ENCODE results near the gene MYRIP.

MYRIP gene

GRCh38 chr3:40102182-40102581, 292.8 kb downstream of the MYRIP start:
- H3K9me3 Mint-ChIP-seq = peaks cover 0 to 8% of the 10 kb centered on the region in 2 donors
- ATAC-seq (replicated peaks) (no peak), DNase-seq (no peak)
- no peak overlapping the region for H3K4me3 Mint-ChIP-seq
- H3K27me3 Mint-ChIP-seq = peaks cover 2 to 7% of the 10 kb centered on the region in 2 donors
- no peak overlapping the region for H3K27ac Mint-ChIP-seq
- H3K36me3 Mint-ChIP-seq (ENCODE audit: insufficient read depth) = no peaks in the 10 kb centered on the region
- no peaks in the 10 kb centered on the region for H3K4me1 Mint-ChIP-seq (ENCODE audit: low read depth in 2 of 2)

- peaks cover 3 to 8% of the 10 kb centered on the region in 2 donors for H3K9me3 Mint-ChIP-seq
- no peak overlapping the region for H3K4me3 Mint-ChIP-seq
- peaks cover 7 to 13% of the 10 kb centered on the region in 2 donors for H3K27me3 Mint-ChIP-seq
- H3K27ac Mint-ChIP-seq = no peak overlapping the region
- H3K36me3 Mint-ChIP-seq (ENCODE audit: insufficient read depth) = no peaks in the 10 kb centered on the region
- DNase-seq (no peak), ATAC-seq (replicated peaks) (no peak)
- H3K4me1 Mint-ChIP-seq (ENCODE audit: low read depth in 2 of 2) = no peaks in the 10 kb centered on the region
Measured at GRCh38 chr3:40103829-40104228, 294.4 kb downstream of the MYRIP start.

GRCh38 chr3:40104441-40104840, 295.0 kb downstream of the MYRIP start:
- ATAC-seq (replicated peaks) (no peak), DNase-seq (no peak)
- H3K9me3 Mint-ChIP-seq = peaks cover 3 to 8% of the 10 kb centered on the region in 2 donors
- no peak overlapping the region for H3K4me3 Mint-ChIP-seq
- no peak overlapping the region for H3K27ac Mint-ChIP-seq
- peaks cover 7 to 13% of the 10 kb centered on the region in 2 donors for H3K27me3 Mint-ChIP-seq
- H3K4me1 Mint-ChIP-seq (ENCODE audit: low read depth in 2 of 2) = no peaks in the 10 kb centered on the region
- H3K36me3 Mint-ChIP-seq (ENCODE audit: insufficient read depth) = no peaks in the 10 kb centered on the region

- H3K9me3 Mint-ChIP-seq = peaks cover 0 to 3% of the 10 kb centered on the region in 2 donors
- H3K36me3 Mint-ChIP-seq (ENCODE audit: insufficient read depth) = no peaks in the 10 kb centered on the region
- H3K4me1 Mint-ChIP-seq (ENCODE audit: low read depth in 2 of 2) = no peaks in the 10 kb centered on the region
- no peak overlapping the region for H3K27ac Mint-ChIP-seq
- no peak overlapping the region for H3K4me3 Mint-ChIP-seq
- ATAC-seq (replicated peaks) (no peak), DNase-seq (no peak)
- peaks cover 7 to 13% of the 10 kb centered on the region in 2 donors for H3K27me3 Mint-ChIP-seq
Measured at GRCh38 chr3:40108643-40109042, 299.2 kb downstream of the MYRIP start.

- Mint-ChIP-seq H3K4me1 (ENCODE audit: low read depth in 2 of 2) (no peaks in the 10 kb centered on the region), H3K27me3 (peaks cover 8 to 13% of the 10 kb centered on the region in 2 donors), H3K36me3 (ENCODE audit: insufficient read depth) (no peaks in the 10 kb centered on the region), H3K27ac (no peak overlapping the region), H3K9me3 (peaks cover 0 to 3% of the 10 kb centered on the region in 2 donors), H3K4me3 (no peak overlapping the region)
- no peak for DNase-seq
- no peak for ATAC-seq (replicated peaks)
Measured at GRCh38 chr3:40109641-40110490, 300.5 kb downstream of the MYRIP start.

DNA sequence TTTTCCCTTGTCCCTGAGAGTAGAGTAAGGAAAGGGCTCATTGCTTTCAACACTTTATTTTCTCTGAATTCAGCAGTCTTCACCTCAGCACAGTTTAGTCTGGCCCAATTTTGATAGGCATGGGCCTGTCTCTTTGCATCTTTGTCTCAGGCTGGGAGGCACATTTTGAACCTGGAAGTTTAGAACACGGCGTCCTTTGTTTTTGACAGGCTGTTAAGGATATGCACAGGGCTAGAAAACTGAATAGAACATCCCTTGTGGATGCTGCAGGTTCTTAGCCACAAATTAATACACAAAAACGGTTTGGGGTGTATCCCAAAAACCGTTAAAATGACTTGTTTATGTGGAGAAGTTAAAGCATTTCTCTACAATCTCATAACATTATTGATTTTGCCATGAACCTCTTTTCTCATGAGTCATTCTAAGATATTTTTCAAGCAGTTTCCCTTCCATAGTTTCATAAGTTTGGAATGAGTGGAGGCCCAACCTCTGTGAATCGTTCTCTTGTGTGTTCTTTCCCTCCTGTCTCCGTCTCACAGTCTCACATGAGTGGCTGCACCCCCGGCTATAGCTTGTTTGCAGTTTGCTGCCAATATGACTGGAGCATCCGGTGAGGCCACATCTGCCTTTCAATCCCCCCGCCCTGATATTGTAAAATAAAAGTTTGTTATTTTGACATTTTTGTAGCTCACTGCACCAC, 307.2 kb downstream of the MYRIP start:
- Mint-ChIP-seq H3K27ac (no peak overlapping the region), H3K4me3 (no peak overlapping the region), H3K9me3 (no peaks in the 10 kb centered on the region), H3K36me3 (ENCODE audit: insufficient read depth) (no peaks in the 10 kb centered on the region), H3K4me1 (ENCODE audit: low read depth in 2 of 2) (no peaks in the 10 kb centered on the region), H3K27me3 (peaks cover 16 to 29% of the 10 kb centered on the region in 2 donors)
- no peak for DNase-seq
- no peak for ATAC-seq (replicated peaks)

GRCh38 chr3:40118091-40118490, 308.7 kb downstream of the MYRIP start:
- no peak for ATAC-seq (replicated peaks)
- Mint-ChIP-seq H3K36me3 (ENCODE audit: insufficient read depth) (no peaks in the 10 kb centered on the region), H3K27ac (no peak overlapping the region), H3K4me1 (ENCODE audit: low read depth in 2 of 2) (no peaks in the 10 kb centered on the region), H3K4me3 (no peak overlapping the region), H3K27me3 (peaks cover 16 to 29% of the 10 kb centered on the region in 2 donors), H3K9me3 (no peaks in the 10 kb centered on the region)
- no peak for DNase-seq

DNA sequence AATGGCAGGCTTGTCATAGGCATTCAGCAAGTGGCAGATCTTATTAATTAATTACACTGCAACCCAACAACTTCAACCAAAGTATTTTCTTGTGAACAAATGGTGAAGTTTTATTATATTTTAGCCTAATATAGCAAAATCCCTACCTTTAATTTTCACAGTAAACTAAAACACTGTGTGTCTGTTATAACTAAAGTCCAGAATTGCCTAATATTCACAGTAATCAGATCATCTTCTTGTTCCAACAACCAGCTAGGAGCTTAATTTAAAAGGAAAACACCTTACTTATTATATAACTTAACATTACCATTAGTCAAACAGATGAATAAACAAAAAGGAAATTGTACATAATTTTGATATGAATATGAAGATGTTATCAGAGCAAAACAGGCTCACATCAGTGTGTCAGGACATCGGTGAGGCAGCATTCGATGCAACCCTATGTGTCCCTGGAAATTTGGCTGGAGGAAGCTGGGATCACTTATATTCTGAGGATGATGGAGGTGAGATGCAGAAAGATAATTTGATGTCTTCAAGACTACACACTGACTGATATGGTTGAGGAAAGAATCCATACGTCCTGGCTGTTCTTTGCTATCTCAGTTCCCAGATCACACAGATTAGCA, 310.8 kb downstream of the MYRIP start:
- Mint-ChIP-seq H3K9me3 (no peaks in the 10 kb centered on the region), H3K27ac (no peak overlapping the region), H3K4me3 (no peak overlapping the region), H3K27me3 (peaks cover 16 to 37% of the 10 kb centered on the region in 2 donors), H3K36me3 (ENCODE audit: insufficient read depth) (no peaks in the 10 kb centered on the region), H3K4me1 (ENCODE audit: low read depth in 2 of 2) (no peaks in the 10 kb centered on the region)
- no peak for ATAC-seq (replicated peaks)
- no peak for DNase-seq

GRCh38 chr3:40120806-40121205, 311.4 kb downstream of the MYRIP start:
- Mint-ChIP-seq H3K36me3 (ENCODE audit: insufficient read depth) (no peaks in the 10 kb centered on the region), H3K27ac (no peak overlapping the region), H3K4me1 (ENCODE audit: low read depth in 2 of 2) (no peaks in the 10 kb centered on the region), H3K4me3 (no peak overlapping the region), H3K27me3 (peaks cover 20 to 31% of the 10 kb centered on the region in 2 donors), H3K9me3 (no peaks in the 10 kb centered on the region)
- ATAC-seq (replicated peaks) = no peak
- DNase-seq = no peak

- H3K4me3 Mint-ChIP-seq = no peak overlapping the region
- no peak for ATAC-seq (replicated peaks)
Measured at GRCh38 chr3:40124918-40125317, 315.5 kb downstream of the MYRIP start.

DNA sequence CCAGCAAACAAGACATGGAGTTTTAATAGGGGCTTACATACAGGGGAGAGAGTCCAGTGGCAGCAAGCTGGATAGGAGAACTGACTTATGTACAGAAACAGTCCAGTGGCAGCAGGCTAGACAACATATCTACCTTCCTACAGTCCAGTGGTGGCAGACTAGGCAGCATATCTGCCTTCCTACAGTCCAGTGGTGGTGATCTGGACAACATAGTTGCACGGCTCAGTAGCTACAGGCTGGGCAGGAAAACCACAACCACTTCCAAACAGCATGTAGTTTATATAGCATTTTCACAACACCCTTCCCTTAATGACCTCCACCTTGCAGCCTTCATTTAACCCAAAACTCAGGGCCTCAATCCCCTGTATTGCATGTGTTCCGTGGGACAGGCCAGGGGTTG, 318.8 kb downstream of the MYRIP start:
- peaks cover 20 to 25% of the 10 kb centered on the region in 2 donors for H3K27me3 Mint-ChIP-seq
- no peaks in the 10 kb centered on the region for H3K36me3 Mint-ChIP-seq (ENCODE audit: insufficient read depth)
- no peaks in the 10 kb centered on the region for H3K9me3 Mint-ChIP-seq
- H3K4me3 Mint-ChIP-seq = no peak overlapping the region
- no peak for DNase-seq
- H3K27ac Mint-ChIP-seq = no peak overlapping the region
- no peak for ATAC-seq (replicated peaks)
- H3K4me1 Mint-ChIP-seq (ENCODE audit: low read depth in 2 of 2) = no peaks in the 10 kb centered on the region

More at GRCh38 chr3:40124918-40125317, 315.5 kb downstream of the MYRIP start:
- Mint-ChIP-seq H3K27ac (no peak overlapping the region), H3K36me3 (ENCODE audit: insufficient read depth) (no peaks in the 10 kb centered on the region), H3K27me3 (peaks cover 11 to 13% of the 10 kb centered on the region in 2 donors), H3K9me3 (no peaks in the 10 kb centered on the region), H3K4me1 (ENCODE audit: low read depth in 2 of 2) (no peaks in the 10 kb centered on the region)
- DNase-seq = no peak

DNA sequence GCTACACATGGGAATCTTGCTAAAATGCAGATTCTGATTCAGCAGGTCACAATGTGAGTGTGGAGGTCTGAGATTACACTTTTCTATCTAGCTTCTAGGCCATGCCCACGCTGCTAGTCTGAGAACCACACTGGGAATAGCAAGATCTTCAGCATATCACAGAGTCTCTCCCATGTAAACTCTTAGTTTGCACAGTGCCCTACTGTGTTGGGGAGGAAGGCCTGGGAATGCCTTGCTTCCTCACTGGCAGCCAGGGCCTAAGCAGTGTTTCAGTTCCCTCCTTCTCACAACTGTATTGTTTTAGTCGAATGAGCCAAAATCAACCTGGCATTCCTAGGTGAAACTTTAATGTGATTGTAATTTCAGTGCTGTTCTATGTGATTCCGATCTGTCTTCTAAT, 320.1 kb downstream of the MYRIP start:
- Mint-ChIP-seq H3K36me3 (ENCODE audit: insufficient read depth) (no peaks in the 10 kb centered on the region), H3K4me3 (no peak overlapping the region), H3K9me3 (no peaks in the 10 kb centered on the region), H3K27ac (no peak overlapping the region), H3K27me3 (peaks cover 15 to 31% of the 10 kb centered on the region in 2 donors), H3K4me1 (ENCODE audit: low read depth in 2 of 2) (no peaks in the 10 kb centered on the region)
- DNase-seq = no peak
- no peak for ATAC-seq (replicated peaks)

DNA sequence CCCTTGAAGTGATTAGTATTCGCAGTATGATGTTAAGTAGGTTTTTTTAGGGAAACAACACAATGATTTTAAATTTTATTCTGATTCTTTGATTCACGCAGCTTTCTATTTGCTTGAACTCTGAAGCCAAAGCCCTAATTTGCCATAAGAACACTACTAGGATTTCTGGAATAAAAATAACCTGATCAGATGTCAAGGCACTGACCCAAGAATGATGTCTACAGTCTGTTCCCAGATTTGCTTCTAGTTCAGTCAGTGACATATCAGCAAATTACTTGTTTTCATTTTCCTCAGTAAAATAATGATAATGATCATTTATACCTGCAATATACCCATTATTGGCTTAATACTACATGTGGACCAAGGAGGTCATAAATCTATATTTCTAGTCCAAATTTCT, 320.6 kb downstream of the MYRIP start:
- H3K9me3 Mint-ChIP-seq = no peaks in the 10 kb centered on the region
- no peaks in the 10 kb centered on the region for H3K36me3 Mint-ChIP-seq (ENCODE audit: insufficient read depth)
- DNase-seq (no peak), ATAC-seq (replicated peaks) (no peak)
- H3K4me3 Mint-ChIP-seq = no peak overlapping the region
- H3K4me1 Mint-ChIP-seq (ENCODE audit: low read depth in 2 of 2) = no peaks in the 10 kb centered on the region
- peaks cover 10 to 33% of the 10 kb centered on the region in 2 donors for H3K27me3 Mint-ChIP-seq
- no peak overlapping the region for H3K27ac Mint-ChIP-seq

Data from effector memory CD8-positive, alpha-beta T cell (primary cell).